Measurements from ENCODE around the gene GSN. TPM values are rescaled to one million over a fixed set of nuclear protein-coding genes. Genes with fewer than 3 reads are reported as not detected.

Gene GSN
- total RNA-seq, 1 donor from 2014 or later = 1.5 TPM

DNA sequence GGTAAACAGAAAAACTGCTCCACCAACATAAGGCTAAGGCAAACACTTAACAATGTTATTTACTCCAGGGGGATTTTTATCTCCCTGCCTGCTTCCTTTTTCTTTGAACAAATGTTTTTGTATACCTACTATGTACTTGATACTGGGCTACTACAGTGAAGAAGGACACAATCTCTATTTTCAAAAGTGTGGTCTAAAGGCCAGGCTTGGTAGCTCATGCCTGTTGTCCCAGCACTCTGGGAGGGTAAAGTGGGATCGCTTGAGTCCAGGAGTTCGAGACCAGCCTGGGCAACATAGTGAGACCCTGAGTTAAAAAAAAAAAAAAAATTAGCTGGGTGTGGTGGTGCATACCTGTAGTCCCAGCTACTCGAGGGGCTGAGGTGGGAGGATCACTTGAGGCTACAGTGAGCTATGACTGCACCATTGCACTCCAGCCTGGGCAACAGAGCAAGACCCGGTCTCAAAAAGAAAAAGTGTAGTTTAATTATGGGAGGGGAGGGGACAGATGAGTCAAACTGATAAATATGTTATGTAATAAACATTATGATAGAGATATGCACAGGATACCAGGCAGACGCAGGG lies 98.7 kb downstream of the GSN start:
- Mint-ChIP-seq H3K27me3 (no peaks in the 10 kb centered on the region), H3K4me3 (no peak overlapping the region), H3K4me1 (peaks cover 45% of the 10 kb centered on the region), H3K36me3 (ENCODE audit: low read depth) (peaks cover 24% of the 10 kb centered on the region), H3K9me3 (no peaks in the 10 kb centered on the region), H3K27ac (no peak overlapping the region)
- intact Hi-C loops (cut with micrococcal nuclease) = loop anchor here (1.0 kb wide), 1 partner anchor 7 kb away; no protein-coding TSS in a partner anchor
- no peak for DNase-seq

DNA sequence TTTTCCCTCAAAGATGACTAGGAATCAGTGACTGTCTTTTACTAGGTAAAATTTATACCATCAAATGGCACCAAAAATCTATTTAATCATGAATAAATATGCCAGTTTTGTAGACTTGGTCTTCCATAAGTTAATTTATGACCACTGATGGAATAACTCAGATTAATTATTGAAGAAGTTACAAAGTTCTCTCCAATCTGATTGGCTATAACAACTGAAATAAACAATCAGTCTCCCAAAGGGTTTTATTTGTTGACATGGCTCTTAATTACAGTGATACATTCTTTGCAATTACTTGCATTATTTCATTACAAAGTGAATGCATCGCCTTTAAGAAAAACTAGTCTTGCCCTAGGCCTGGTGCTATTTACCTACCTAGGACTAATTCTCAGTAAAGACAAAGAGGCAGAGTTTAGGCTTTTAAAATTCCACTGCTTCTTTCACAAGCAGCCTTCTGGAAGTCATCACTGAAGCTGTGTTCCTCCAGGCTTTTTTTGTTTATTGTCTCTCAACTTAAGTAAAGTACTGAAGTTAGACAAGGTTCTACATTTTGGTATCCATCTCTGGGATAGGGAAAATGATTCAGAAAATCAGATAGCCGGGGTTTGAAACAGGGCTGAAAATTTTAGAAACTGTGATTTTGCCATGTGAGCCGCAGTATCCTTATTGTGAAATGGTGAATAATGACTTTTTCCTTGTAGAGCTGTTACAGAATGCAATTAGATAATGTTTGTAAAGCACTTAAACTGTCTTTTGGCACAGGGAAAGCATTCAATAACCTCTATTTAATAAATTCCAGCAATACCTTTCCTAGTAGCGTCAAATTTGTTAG lies 99.6 kb downstream of the GSN start:
- Mint-ChIP-seq H3K36me3 (ENCODE audit: low read depth) (peaks cover 24% of the 10 kb centered on the region), H3K4me1 (peaks cover 46% of the 10 kb centered on the region), H3K4me3 (peak overlapping the region; percentile 84), H3K27ac (no peak overlapping the region), H3K9me3 (no peaks in the 10 kb centered on the region), H3K27me3 (no peaks in the 10 kb centered on the region)
- DNase-seq = no peak
- intact Hi-C loops (cut with micrococcal nuclease) = loop anchor here (1.0 kb wide), 1 partner anchor 8 kb away; no protein-coding TSS in a partner anchor

DNA sequence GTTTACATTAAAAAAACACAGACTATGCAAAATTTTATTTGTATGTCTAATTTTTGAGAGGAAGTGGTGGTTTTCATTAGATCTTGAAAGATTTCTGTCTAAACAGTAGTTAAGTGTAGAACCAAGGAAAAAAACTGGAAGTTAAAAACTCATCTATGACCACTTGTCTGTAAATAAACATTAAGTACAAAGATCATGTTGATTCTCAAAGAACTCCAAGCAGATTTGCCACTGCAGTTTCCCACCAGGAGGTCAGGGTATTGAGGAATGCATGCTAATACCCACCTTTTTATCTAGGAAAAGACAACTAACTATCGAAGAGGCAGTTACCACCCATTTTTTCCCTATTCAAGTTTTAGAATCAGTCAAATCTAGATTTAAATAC lies 100.2 kb downstream of the GSN start:
- peak overlapping the region; percentile 84 for H3K4me3 Mint-ChIP-seq
- intact Hi-C loops (cut with micrococcal nuclease) = no loop called here
- H3K27ac Mint-ChIP-seq = no peak overlapping the region
- H3K27me3 Mint-ChIP-seq = no peaks in the 10 kb centered on the region
- H3K9me3 Mint-ChIP-seq = no peaks in the 10 kb centered on the region
- no peak for DNase-seq
- H3K36me3 Mint-ChIP-seq (ENCODE audit: low read depth) = peaks cover 24% of the 10 kb centered on the region
- peaks cover 47% of the 10 kb centered on the region for H3K4me1 Mint-ChIP-seq

DNA sequence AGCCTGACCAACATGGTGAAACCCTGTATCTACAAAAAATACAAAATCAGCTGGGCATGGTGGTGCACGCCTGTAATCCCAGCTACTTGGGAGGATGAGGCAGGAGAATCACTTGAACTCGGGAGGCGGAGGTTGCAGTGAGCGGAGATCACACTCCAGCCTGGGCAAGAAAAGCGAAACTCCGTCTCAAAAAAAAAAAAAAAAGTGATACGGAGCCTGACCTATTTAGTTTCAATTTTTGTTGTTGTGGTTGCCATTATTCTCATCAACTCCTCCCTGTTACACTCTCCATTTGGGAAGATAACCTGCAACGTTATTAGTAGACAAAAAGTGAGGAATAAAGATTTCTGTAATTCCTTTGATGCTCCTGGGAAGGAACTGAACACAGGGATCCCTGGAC lies 100.8 kb downstream of the GSN start:
- Mint-ChIP-seq H3K4me3 (peak overlapping the region; percentile 84), H3K4me1 (peaks cover 47% of the 10 kb centered on the region), H3K36me3 (ENCODE audit: low read depth) (peaks cover 24% of the 10 kb centered on the region), H3K27ac (peak overlapping the region; percentile 66), H3K9me3 (no peaks in the 10 kb centered on the region), H3K27me3 (no peaks in the 10 kb centered on the region)
- intact Hi-C loops (cut with micrococcal nuclease) = no loop called here
- DNase-seq = peak; percentile 63

DNA sequence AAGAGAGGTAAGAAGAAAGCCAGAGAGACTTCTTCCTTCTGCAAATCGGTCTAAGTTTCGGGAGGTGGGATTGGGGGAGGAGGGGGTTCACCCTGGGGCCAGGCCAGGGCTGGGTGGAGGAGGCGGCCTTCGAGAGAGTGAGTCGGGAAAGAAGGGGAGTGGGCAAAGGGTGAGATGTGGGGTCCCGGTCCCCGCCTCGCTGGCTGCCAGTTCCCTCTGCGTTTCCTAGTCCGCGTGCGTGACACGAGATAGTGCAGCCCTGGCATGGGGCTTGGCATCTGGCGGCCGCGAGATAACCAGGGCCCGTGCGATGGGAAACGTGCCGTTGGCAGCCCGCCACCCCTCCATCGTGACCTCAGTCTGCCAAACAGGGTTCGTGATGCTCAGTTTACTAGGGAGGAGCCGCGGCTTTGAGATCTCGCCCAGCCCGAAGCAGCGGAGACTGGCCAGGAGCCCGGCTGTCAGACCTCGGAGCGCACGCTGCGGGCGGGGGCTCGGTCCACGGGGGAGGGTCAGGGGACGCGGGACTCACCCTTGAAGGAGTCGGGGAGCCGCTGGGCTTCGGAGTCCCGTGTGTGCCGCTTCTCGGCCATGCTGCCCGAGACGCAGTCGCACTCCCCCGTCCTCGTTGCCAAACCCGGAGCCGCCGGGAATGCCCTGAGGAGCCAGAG lies 101.8 kb downstream of the GSN start, which contains the start of gene STOM:
TSS of gene STOM (minus strand) at position 656 of the 671 bp plus-strand sequence. CDS start at position 593, 63 bp downstream.
- no peaks in the 10 kb centered on the region for H3K27me3 Mint-ChIP-seq

DNA sequence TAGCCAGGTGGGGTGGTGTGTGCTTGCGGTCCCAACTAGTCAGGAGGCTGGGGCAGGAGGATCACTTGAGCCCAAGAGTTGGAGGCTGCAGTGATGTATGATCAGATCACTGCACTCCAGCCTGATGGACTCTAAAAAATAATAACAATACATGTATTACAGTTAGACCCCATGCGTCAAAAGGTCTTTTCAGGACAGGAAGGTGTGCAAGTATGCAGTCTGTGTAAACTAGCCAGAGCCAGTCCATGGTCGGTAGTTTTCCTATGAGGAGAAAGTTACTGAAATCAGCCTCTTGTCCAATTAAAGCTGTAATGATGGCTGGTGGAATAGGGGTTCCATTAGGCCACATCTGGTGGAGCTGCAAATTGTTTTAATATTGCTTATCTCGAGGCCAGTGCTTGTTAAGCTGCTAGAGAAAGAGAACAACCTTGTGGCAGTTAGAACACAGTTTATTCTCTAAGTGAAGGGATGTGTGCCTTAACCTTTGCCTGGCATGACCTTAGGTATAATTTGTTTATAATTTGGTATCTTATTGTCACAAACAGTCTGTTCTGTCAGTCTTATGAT lies 103.6 kb downstream of the GSN start:
- Mint-ChIP-seq H3K9me3 (no peaks in the 10 kb centered on the region), H3K27ac (peak overlapping the region; percentile 67), H3K27me3 (no peaks in the 10 kb centered on the region), H3K4me3 (peak overlapping the region; percentile 49), H3K4me1 (peaks cover 38% of the 10 kb centered on the region), H3K36me3 (ENCODE audit: low read depth) (peaks cover 14% of the 10 kb centered on the region)
- intact Hi-C loops (cut with micrococcal nuclease) = no loop called here
- DNase-seq = no peak

More for the DNA sequence above, 101.8 kb downstream of the GSN start, which contains the start of gene STOM:
- peaks cover 24% of the 10 kb centered on the region for H3K36me3 Mint-ChIP-seq (ENCODE audit: low read depth)
- H3K4me3 Mint-ChIP-seq = peak within 1 kb of the TSS; percentile 84
- H3K4me1 Mint-ChIP-seq = peaks cover 43% of the 10 kb centered on the region
- intact Hi-C loops (cut with micrococcal nuclease) = loop anchor here (1.0 kb wide), 3 partner anchors 16 to 167 kb away; no protein-coding TSS in a partner anchor
- no peaks in the 10 kb centered on the region for H3K9me3 Mint-ChIP-seq
- no peak for DNase-seq
- H3K27ac Mint-ChIP-seq = peak within 1 kb of the TSS; percentile 92

DNA sequence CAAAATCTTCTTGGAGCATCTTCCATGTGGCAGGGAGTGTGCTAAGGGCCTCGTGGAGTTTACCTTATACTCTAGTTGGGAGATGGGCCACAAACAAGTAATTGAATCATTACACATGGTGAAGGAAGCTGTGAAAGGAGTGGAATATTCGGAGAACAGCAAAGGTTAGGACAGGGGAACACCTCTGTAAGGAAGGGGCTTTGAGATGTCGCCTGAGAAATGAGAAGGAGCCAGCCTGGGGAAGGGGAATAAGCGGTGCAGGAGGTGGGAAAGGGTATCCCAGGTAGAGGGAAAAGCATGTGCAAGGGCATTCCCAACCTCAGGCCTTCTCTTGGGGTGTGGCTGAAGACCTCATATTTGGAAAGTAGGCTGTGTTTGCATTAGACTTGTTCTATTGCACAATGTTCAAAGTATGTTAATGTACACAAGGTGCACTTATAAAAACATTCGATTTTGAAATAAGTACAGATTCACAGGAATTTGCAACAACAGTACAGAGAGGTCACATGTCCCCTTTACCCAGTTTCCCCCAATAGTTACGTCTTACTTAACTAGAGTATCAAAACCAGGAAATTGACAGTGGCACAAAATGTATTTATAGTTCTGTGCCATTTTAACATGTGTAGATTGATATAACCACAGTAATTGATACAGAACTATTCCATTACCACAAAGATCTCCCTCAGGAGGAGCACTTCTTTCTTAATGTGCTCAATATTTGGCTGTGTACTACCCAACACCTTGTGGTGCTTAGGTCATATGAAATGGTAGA lies 104.5 kb downstream of the GSN start:
- Mint-ChIP-seq H3K36me3 (ENCODE audit: low read depth) (peaks cover 10% of the 10 kb centered on the region), H3K27ac (no peak overlapping the region), H3K9me3 (no peaks in the 10 kb centered on the region), H3K4me1 (peaks cover 33% of the 10 kb centered on the region), H3K4me3 (no peak overlapping the region), H3K27me3 (no peaks in the 10 kb centered on the region)
- no peak for DNase-seq
- intact Hi-C loops (cut with micrococcal nuclease) = no loop called here

DNA sequence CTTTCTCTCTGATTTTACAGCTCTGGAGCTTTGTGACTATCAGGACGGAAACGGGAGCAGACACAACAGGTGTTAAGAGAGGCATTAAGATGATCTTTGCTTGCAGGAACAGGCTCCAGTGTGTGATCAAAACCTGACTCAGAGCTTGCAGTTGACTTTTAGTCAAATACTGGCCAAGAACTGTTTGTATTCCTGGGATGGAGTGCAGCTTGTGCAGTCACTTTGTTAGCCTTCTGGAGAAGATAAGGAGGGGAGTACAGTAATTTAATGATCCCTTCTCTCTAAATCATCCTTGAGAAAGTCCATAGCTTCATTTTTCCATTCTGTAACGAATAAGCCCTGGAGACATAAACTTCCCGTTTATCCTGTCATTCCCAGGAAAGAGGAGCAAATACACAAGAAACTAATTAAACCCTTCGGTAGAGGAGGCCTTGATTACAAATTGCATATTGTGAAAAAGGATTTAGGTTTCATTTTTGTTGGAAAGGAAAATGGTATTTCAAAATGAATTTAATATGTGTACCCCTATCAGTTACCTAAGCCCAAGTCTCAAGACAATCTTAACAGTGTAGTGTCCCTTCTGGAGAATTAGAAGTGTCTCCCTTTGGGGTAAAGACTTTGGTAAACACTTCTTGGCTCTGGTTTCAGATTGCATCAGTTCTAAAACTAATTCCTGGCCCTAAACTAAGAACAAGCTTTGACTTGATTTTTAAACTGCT lies 105.2 kb downstream of the GSN start:
- no peak for DNase-seq
- H3K9me3 Mint-ChIP-seq = no peaks in the 10 kb centered on the region
- peaks cover 5% of the 10 kb centered on the region for H3K36me3 Mint-ChIP-seq (ENCODE audit: low read depth)
- intact Hi-C loops (cut with micrococcal nuclease) = no loop called here
- H3K27me3 Mint-ChIP-seq = no peaks in the 10 kb centered on the region
- H3K27ac Mint-ChIP-seq = no peak overlapping the region
- no peak overlapping the region for H3K4me3 Mint-ChIP-seq
- H3K4me1 Mint-ChIP-seq = peaks cover 26% of the 10 kb centered on the region

DNA sequence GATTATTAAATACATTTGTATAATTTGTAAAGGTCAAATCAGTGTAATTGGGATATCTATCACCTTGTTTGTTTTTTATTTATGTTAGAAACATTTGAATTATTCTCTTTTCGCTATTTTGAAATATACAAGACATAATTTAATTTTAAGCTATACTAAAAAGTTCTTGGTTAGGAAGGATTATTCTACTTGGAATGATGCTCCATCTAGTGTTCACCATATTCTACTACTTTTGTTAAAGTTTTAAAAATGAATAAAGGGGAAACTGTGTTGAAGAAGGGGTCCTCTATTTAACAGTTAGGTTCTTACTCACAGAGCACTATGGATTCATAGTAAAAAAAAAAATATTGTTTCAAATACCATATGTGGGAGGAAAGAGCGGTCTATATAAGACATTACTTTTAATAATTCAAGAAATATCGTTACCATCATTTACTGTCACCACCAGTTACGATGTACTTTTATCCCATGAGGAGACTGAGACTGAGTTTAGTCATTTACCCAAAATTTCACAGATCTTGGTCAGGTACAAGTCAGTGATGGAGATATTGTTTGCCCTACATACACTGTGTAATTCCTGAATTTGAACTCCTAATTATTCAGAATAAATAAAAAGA lies 108.4 kb downstream of the GSN start:
- H3K9me3 Mint-ChIP-seq = no peaks in the 10 kb centered on the region

DNA sequence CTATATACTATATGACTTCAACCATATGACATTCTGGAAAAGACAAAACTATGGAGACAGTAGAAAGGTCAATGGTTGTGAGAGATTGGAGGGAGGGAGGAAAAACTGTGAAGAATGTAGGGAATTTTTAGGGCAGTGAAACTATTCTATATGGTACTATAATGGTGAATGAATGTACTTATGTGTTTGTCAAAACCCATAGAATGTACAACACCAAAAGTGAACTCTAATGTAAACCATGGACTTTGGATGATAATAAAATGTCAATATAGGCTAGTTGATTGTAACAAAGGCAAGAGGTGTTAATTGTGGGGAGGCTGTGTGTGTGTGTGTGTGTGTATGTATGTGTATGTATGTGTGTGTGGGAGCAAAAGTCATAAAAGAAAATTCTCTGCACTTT lies 112.9 kb downstream of the GSN start:
- intact Hi-C loops (cut with micrococcal nuclease) = no loop called here
- no peak for DNase-seq
- H3K9me3 Mint-ChIP-seq = no peaks in the 10 kb centered on the region
- H3K4me1 Mint-ChIP-seq = no peaks in the 10 kb centered on the region
- H3K4me3 Mint-ChIP-seq = no peak overlapping the region
- no peaks in the 10 kb centered on the region for H3K36me3 Mint-ChIP-seq (ENCODE audit: low read depth)
- H3K27ac Mint-ChIP-seq = no peak overlapping the region
- H3K27me3 Mint-ChIP-seq = peaks cover 14% of the 10 kb centered on the region

More for the DNA sequence above, 108.4 kb downstream of the GSN start:
- no peak for DNase-seq
- H3K36me3 Mint-ChIP-seq (ENCODE audit: low read depth) = no peaks in the 10 kb centered on the region
- no peak overlapping the region for H3K27ac Mint-ChIP-seq
- H3K27me3 Mint-ChIP-seq = peaks cover 6% of the 10 kb centered on the region
- H3K4me1 Mint-ChIP-seq = peaks cover 11% of the 10 kb centered on the region
- intact Hi-C loops (cut with micrococcal nuclease) = loop anchor here (1.0 kb wide), 1 partner anchor 56 kb away; no protein-coding TSS in a partner anchor
- H3K4me3 Mint-ChIP-seq = no peak overlapping the region

Measured in activated CD4-positive, alpha-beta T cell treated with anti-CD3 and anti-CD28 coated beads, Interleukin-2, amount 10 ng/mL, durations not matched to agents 24 days and 14 days (primary cell).